IPS-20b (cell line): Measurements from ENCODE around the gene TLE1.

Experiments
- H3K27ac ChIP-seq: one replicate; pipeline ENCODE4 v1.5.1; 2013; ENCODE audit warnings: low read length
- H3K27me3 ChIP-seq: 2 replicates; pipeline ENCODE4 v1.6.1; 2013; ENCODE audit warnings: mild to moderate bottlenecking, low read length, inconsistent platforms; ENCODE audit not compliant: insufficient read depth
- H3K36me3 ChIP-seq: 2 replicates; pipeline ENCODE4 v1.6.1; 2013; ENCODE audit warnings: low read depth, mild to moderate bottlenecking, inconsistent platforms, low read length, moderate library complexity; ENCODE audit not compliant: insufficient read depth
- H3K4me1 ChIP-seq: 2 replicates; pipeline ENCODE4 v1.6.1; 2013; ENCODE audit warnings: mild to moderate bottlenecking, control low read depth, inconsistent platforms, low read length, moderate library complexity; ENCODE audit not compliant: insufficient read depth
- H3K4me3 ChIP-seq: 2 replicates; pipeline ENCODE4 v1.5.1; 2013; ENCODE audit warnings: mild to moderate bottlenecking, low read length, inconsistent platforms
- H3K9ac ChIP-seq: 2 replicates; pipeline ENCODE4 v1.6.1; 2013; ENCODE audit warnings: low read depth, mild to moderate bottlenecking, inconsistent platforms, low read length, moderate library complexity
- H3K9me3 ChIP-seq: 2 replicates; pipeline ENCODE4 v1.6.1; 2013; ENCODE audit warnings: mild to moderate bottlenecking, low read depth, low read length, inconsistent platforms; ENCODE audit not compliant: insufficient read depth

TLE1 gene

GRCh38 chr9:81534138-81534875, 155.0 kb downstream of the TLE1 start:
- Histone ChIP-seq H3K9me3 (no peaks in the 10 kb centered on the region), H3K9ac (no peak overlapping the region), H3K27me3 (peaks cover 10% of the 10 kb centered on the region; the same call in 1 of the 2 replicates), H3K36me3 (no peaks in the 10 kb centered on the region), H3K27ac (no peak overlapping the region), H3K4me3 (no peak overlapping the region), H3K4me1 (peaks cover 7% of the 10 kb centered on the region; the same call in 1 of the 2 replicates)
